HuH-7 (cell line): ENCODE measurements around the gene USP14.

Experiments used
- DNase-seq: peaks from one replicate; pipeline ENCODE4 v3.0.0; 2011; ENCODE audit warnings: low spot score

USP14 gene

GRCh38 chr18:159933-160332, 1.6 kb downstream of the USP14 start:
- no peak for DNase-seq

- no peak for DNase-seq
These were observed 2.6 kb downstream of the USP14 start for GRCh38 chr18:160831-161570.

- no peak for DNase-seq
These were observed 14.0 kb downstream of the USP14 start for GRCh38 chr18:172361-172760.

GRCh38 chr18:179499-179898, 21.1 kb downstream of the USP14 start:
- DNase-seq: no peak

GRCh38 chr18:181711-182110, 23.4 kb downstream of the USP14 start:
- DNase-seq: no peak

- no peak for DNase-seq
These were observed 25.4 kb downstream of the USP14 start for GRCh38 chr18:183769-184168.

- DNase-seq: peak; percentile 12
These were observed 30.9 kb downstream of the USP14 start for GRCh38 chr18:189254-189653.

GRCh38 chr18:191725-192124, 33.4 kb downstream of the USP14 start:
- no peak for DNase-seq

- no peak for DNase-seq
These were observed 34.4 kb downstream of the USP14 start for GRCh38 chr18:192801-193200.

- DNase-seq: no peak
These were observed 37.3 kb downstream of the USP14 start for GRCh38 chr18:195651-196050.

GRCh38 chr18:199214-199613, 40.9 kb downstream of the USP14 start:
- DNase-seq: no peak

GRCh38 chr18:199768-200167, 41.4 kb downstream of the USP14 start:
- no peak for DNase-seq

- DNase-seq: no peak
These were observed 51.7 kb downstream of the USP14 start for GRCh38 chr18:210075-210474.

- DNase-seq: no peak
These were observed 52.4 kb downstream of the USP14 start for GRCh38 chr18:210733-211132.

GRCh38 chr18:211582-211981, 53.2 kb downstream of the USP14 start:
- no peak for DNase-seq

- no peak for DNase-seq
These were observed 54.4 kb downstream of the USP14 start for GRCh38 chr18:212780-213179.

- no peak for DNase-seq
These were observed 55.1 kb downstream of the USP14 start for GRCh38 chr18:213505-213904.

- DNase-seq: no peak
These were observed 55.6 kb downstream of the USP14 start for GRCh38 chr18:213966-214365.

- no peak for DNase-seq
These were observed 57.2 kb downstream of the USP14 start for GRCh38 chr18:215448-216010.

- DNase-seq: peak; percentile 13
These were observed 59.4 kb downstream of the USP14 start for GRCh38 chr18:217532-218336.

GRCh38 chr18:220708-221107, 62.4 kb downstream of the USP14 start:
- no peak for DNase-seq

- DNase-seq: no peak
These were observed 67.4 kb downstream of the USP14 start for GRCh38 chr18:225745-226144.

- DNase-seq: no peak
These were observed 69.0 kb downstream of the USP14 start for GRCh38 chr18:227374-227773.
